Esophagus muscularis mucosa (tissue), 4 donors: ENCODE data around the gene TMEM134.

ENCODE experiments used
- CTCF ChIP-seq, 3 experiments: fragments of 200-600 bp in 2 of 3; fragments of 450-650 bp in 1 of 3; sonication (generic) in 2 of 3; IDR thresholded peaks; one replicate each; pipeline ENCODE4 v1.5.1; 2017 to 2019; ENCODE audit warnings: antibody characterized with exemption in 3 of 3, mild to moderate bottlenecking in 2 of 3, moderate library complexity in 1 of 3
- EP300 ChIP-seq: sonication (generic); formaldehyde crosslinking; IDR thresholded peaks from one replicate; pipeline ENCODE4 v1.6.1; 2017; ENCODE audit warnings: antibody characterized with exemption
- POLR2A ChIP-seq: fragments of 450-650 bp; IDR thresholded peaks from one replicate; pipeline ENCODE4 v1.6.1; 2017; ENCODE audit warnings: antibody characterized with exemption, moderate library complexity, mild to moderate bottlenecking, low read depth

- TF ChIP-seq EP300 = no peak
- TF ChIP-seq POLR2A = no peak
- TF ChIP-seq CTCF (IDR thresholded peaks at IDR 0.05) = no peak
These were observed 32.8 kb upstream of the TMEM134 start for GRCh38 chr11:67501854-67502253.
